Activated gamma-delta T cell treated with anti-CD3 and anti-CD28 coated beads, Interleukin-2, amount 50 U/mL, for 16 hours (primary cell): ENCODE results near the gene BNIPL.

Source experiments
- DNase-seq: peaks from one replicate; pipeline ENCODE4 v3.0.0-alpha.2; 2020; ENCODE audit warnings: low read depth

Gene BNIPL

DNA sequence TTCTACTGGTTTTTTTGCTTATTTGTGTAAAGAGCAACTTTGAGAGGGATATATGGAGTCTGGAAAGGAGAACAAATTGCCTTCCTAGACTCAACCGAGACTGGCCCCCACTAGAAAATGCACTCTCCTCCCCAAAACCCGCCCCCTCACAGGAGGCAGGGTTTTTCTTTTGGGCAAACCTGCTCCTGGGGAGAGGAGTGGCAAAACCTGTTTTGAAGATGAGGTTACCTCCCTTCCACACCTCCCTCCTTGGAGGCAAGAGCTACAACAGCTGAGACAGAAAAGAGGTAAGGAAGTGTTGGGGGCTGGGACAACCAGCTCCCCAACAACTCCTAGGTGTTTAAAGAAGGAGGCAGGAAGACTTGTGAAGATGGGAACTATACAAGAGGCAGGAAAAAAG is at the start of gene BNIPL:
TSS of gene BNIPL (plus strand) at position 231 of the 400 bp plus-strand sequence. CDS start at position 371, 140 bp downstream.
- DNase-seq: no peak

- no peak for DNase-seq
Observed at GRCh38 chr1:150987924-150988323, 48.5 kb upstream of the BNIPL start.

DNA sequence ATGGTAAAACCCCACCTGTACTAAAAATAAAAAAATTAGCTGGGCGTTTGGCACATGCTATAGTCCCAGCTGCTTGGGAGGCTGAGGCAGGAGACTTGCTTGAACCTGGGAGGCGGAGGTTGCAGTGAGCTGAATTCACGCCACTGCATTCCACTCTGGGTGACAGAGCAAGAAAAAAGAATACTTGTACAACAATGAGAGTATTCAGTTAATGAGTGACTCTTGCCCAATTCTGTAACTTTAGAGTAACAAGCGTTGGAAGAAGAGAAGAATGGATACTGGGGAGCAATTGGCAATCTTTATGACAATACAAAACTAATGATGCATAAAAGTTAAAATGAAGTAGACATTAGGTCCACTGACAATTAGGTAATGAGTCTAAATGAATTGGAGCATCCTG is 43.8 kb upstream of the BNIPL start:
- no peak for DNase-seq

DNA sequence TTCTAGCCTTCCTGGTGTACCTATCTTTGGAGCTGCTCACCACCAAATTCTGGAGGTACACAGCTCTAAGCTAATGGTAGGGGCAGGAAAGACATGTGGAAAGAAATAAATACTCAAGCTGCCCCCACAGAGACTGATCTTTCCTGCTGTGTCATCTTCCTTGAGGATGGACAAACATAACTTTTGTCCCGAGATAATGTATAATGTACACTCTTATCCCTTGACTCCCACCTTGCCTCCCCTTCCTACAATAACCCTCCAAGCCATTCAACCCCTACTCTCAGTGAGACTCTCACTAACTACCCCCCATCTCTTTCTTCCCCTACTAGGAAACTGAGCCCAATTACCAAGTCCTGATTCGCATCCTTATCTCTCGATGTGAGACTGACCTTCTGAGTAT is 42.1 kb upstream of the BNIPL start:
- DNase-seq: no peak

- DNase-seq: no peak
Observed at GRCh38 chr1:150995460-150995859, 40.9 kb upstream of the BNIPL start.

GRCh38 chr1:150995896-150996295 is 40.5 kb upstream of the BNIPL start:
- no peak for DNase-seq

GRCh38 chr1:150997126-150997872 is 39.1 kb upstream of the BNIPL start:
- DNase-seq: no peak

DNA sequence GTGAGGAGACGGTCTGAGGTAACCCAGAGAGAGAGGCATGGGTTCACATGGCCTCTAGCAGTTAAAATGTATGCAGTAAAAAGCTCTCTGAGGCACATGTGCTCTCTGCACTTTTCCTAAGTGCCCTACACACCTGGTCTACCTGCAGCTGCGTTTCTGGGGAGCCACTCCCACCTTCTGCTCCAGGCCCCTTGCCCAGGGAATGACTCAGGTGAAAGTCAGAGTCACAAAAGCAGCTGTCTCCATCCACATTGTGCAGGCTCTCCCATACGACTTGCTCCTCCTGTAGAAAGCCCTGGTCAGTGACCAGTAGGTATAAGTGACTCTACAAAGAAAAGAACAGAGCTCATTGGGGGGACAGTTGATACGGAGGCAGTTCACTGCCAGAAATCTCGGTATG is 38.4 kb upstream of the BNIPL start:
- DNase-seq: no peak

- no peak for DNase-seq
Observed at GRCh38 chr1:150999051-150999674, 37.2 kb upstream of the BNIPL start.

DNA sequence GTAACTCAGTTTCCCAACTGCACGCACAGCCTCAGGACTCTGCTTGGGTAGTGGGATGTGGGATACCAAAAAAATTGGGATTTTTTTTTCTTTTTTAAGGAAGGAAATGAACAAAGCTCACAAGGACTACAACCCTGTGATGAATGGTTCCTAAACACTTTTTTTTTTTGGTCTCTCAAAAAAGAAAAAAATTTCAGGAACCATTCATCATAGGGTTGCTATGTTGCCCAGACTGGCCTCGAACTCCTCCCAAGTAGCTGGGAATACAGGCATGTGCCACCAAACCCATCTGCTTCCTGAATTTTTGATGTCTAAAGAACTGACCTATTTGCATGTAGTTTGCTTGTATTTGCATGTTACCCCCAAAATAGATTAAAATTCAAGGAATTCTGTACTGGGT is 36.5 kb upstream of the BNIPL start:
- no peak for DNase-seq

DNA sequence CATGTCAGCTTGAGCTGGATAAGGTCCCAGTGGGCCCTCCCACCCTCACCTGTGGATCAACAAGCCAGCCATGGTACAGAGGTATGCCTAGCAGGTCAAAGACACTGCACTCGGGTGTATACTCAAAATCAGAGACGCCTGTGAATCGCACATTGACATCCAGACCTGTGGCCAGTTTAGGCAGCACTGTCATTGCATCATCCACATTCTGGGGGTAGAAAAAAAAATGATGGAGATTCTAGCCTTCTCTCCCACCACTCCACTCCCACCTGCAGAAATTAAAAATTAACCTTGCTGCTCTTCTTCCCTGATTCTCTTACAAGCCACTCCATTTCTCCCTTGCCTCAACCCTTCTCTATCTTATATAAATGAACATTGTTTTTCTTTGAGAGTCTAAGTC is 36.0 kb upstream of the BNIPL start:
- DNase-seq: no peak

- DNase-seq: no peak
Observed at GRCh38 chr1:151001602-151002001, 34.8 kb upstream of the BNIPL start.

DNA sequence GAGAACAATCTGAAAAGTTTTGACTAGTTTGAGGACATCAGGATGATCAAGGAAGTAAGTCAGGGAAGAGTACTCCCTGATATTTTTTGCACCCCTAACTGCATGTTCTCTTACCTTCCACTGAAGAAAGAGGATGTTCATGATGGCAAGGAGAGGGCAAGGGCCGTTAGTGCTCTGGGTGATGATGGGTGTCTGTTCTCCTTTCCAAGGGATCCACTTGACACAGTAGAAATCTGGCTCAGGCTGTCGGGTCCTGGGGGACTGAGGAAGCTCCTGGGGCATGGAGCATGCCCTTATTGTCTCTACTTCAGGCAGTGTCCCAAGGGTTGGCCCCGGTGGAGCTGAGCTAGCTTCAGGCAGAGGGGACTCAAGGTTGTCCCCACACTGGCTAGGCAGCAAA is 34.3 kb upstream of the BNIPL start:
- no peak for DNase-seq

DNA sequence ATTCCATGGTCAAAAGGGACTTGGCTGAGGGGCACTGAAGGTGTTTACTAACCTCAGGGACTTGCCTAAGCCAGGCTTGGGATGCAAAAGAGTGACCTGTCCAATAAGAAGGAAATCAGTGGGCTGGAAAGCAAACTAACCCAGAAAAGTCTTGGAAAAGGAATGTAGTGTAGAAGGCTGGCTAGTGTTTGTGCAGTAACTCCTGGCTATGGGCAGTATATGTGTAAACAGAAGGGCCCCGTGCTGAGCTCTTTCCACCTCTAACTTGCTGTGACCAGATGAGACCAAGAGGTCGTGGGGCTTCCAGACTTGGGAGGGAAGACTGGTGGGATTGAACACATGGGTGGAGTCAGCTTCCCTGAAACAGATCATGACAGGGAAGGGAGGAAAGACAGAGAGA is 33.8 kb upstream of the BNIPL start:
- DNase-seq: no peak

DNA sequence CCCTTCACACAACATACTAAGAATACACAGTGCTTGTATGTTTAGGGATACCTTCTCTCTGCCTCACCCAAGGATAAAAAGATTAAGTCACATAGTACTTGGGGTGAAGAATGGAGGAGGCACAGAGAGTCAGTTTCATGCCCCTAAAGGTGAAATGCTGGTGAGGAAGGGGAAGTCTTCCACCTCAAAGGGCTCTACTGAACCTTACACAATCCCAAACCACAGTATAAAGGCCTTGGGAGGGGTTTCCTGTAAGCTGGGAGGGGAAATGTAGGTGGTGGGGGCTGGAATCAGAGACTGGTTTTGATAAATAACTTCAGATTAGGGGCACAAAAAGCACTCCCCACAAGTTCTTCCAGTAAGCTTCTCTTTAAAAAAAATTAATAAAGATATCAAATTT is 33.2 kb upstream of the BNIPL start:
- DNase-seq: no peak

DNA sequence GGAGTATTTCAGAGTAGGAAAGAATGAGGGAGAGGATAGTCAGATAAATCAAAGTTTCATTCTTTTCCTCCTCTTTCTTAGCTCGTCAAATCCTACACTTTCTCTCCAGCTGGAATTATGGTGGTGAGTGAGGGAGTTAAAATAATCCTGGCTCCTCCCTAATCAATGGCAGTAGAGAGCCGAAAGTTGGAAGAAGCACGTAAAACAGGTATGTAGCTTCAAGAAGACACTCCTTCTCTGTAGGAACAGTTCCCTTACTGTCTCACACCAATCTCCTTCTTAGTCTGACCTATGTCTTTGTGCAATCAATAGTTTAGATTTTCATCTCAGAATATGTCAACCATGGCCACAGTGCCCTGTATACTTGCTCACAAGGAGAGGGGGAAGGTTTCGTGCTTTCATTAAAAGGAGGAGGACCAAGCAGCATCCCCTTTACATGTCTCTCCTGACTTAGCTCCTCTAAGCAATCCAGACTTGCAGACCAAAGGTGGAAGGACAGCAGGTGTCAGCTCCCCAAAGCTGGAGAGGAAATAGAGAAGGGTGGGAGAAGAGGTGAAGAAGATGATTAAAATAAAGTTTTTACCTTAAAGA is 30.6 kb upstream of the BNIPL start:
- DNase-seq: no peak

DNA sequence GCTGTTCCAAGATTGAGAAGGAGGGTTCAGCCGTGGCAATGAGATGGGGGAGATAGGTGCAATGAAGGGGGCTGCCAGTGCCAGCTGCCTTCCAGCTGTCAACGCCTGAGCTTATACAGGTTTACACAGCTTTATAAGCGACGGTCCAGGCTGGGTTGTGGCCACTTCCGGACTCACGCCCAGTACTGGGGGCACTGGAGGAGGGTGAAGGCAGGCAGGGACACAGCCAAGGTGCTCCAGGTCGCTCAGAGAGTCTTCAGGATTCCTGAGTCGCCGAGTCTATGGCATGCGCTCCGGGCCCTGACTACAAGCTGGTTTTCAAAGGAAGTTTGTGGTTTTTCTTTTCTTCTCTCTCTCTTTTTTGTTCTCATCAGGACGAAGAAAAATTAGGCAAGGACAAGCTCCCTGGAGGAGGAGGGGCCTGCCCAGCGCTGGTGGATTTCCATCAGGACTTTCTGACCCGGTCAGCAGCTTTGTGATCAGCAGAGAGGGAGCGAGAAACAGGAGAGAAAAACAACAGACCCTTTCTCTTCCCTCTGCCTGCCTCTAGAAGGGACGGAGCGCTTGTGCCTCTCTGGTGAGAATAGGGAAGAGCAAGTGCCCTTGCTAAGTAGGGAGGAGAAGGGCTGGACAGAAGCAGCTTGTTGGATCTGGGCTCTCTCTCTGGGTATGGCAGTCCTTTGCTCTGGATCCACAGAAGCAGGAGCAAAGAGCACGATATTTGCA is 29.9 kb upstream of the BNIPL start, which contains the start of gene MINDY1:
TSS of gene MINDY1 (minus strand) at position 576 of the 726 bp plus-strand sequence. CDS start 4,285 bp downstream, outside the sequence.
- DNase-seq: no peak

DNA sequence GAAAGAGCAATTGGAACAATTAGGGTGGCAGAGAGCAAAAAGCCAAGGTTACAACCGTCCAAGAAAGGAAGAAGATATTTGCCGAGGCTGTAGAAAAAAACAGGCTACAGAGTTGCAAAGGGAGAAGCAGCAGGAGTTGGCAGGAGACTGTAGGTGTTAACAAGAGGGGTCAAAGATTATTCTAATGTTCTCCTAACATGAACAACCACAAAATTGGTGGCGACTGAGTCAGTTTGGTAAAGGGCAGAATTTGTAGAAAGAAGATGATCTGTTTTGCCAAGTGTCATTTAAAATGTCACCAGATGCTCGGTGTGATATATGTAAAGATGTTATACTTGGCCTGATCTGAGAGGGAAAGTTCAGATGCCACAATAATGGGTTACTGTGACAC is 28.5 kb upstream of the BNIPL start:
- no peak for DNase-seq

GRCh38 chr1:151008244-151009205 is 27.9 kb upstream of the BNIPL start, which contains the start of gene PRUNE1:
PRUNE1 (plus strand) TSS chr1:151008449; CDS start chr1:151008633, 184 bp downstream.
- DNase-seq: peak; percentile 92

- no peak for DNase-seq
Observed at GRCh38 chr1:151009206-151009587, 27.2 kb upstream of the BNIPL start.

- DNase-seq: no peak
Observed at GRCh38 chr1:151009674-151010345, 26.6 kb upstream of the BNIPL start.
